ENCODE results near the gene PRSS35.
"Not testable (repeated sequence)": the region's sequence is repeated elsewhere in the genome, so short reads cannot be mapped to it uniquely, and the experiment has no call there.

Gene PRSS35

GRCh38 chr6:83518816-83519480, 6.6 kb downstream of the PRSS35 start:
- DNase-seq: no peak

- peak; percentile 41 for DNase-seq
Observed at GRCh38 chr6:83536034-83536646, 23.8 kb downstream of the PRSS35 start.

- no peak for DNase-seq
Observed at GRCh38 chr6:83536647-83537589, 24.6 kb downstream of the PRSS35 start.

GRCh38 chr6:83539678-83540077, 27.3 kb downstream of the PRSS35 start:
- no peak for DNase-seq

GRCh38 chr6:83546636-83547035, 34.3 kb downstream of the PRSS35 start:
- DNase-seq: peak; percentile 11

- DNase-seq: not testable (repeated sequence)
Observed at GRCh38 chr6:83550482-83550881, 38.1 kb downstream of the PRSS35 start.

- DNase-seq: not testable (repeated sequence)
Observed at GRCh38 chr6:83551748-83552147, 39.4 kb downstream of the PRSS35 start.

- no peak for DNase-seq
Observed at GRCh38 chr6:83556871-83557270, 44.5 kb downstream of the PRSS35 start.

GRCh38 chr6:83558975-83559374, 46.6 kb downstream of the PRSS35 start:
- no peak for DNase-seq

GRCh38 chr6:83571663-83572185, 59.4 kb downstream of the PRSS35 start:
- DNase-seq: not testable (repeated sequence)

- DNase-seq: no peak
Observed at GRCh38 chr6:83574783-83575182, 62.4 kb downstream of the PRSS35 start.
